COLO668 (cell line): Measurements from ENCODE around the gene IQGAP2.

Experiments used
- DNase-seq: peaks from one replicate; lab custom pipeline; 2025; ENCODE audit not compliant: unreplicated experiment; lab: John Stamatoyannopoulos, UW

The IQGAP2 gene

DNA sequence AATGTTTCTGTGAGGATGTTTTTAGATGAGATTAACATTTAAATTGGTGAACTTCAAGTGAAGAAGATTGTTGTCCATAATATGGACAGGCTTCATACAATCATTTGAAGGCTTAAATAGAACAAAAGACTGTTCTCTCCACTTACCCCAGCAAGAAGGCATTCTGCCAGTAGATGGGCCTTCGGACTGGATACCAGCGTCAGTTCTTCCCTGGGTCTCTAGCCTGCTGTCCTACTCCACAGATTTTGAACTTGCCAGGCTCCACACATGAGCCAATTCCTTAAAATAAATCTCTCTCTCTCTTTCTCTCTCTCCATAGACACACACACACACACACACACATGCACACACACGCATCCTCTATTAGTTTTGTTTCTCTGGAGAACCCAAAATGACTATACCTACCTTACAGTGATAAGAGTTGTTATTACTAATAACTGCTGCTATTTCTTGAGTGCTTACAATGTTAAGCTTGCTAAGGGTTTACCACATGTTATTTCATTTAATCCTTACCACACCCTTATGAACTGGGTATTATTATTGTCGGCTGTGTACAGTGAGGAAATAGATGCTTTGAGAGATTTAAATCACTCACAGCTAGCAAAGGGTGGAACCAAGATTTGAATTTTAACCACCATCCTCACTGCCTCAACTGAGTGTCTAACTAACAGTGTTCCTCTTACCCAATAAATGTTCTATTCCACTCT, 19.8 kb upstream of the IQGAP2 start:
- no peak for DNase-seq

DNA sequence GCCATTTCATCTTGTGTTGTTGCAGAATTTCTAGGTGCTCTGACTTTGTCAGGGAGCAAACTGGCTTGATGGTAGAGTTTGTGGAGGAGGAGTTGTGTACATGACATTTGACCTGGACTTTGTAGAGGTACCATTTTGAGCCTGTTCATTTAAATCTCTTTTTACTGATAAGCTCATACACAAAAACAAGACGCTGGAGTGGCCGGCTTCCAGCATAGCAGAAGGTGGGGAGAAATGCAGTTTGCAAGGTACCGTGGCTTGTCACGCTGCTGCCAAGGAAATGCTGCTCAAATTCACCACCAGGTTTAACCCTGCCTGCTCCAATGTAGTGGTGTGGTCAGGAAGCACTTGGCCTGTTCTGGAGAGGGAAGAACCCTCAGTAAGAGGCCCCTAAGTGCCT, 18.9 kb upstream of the IQGAP2 start:
- no peak for DNase-seq

DNA sequence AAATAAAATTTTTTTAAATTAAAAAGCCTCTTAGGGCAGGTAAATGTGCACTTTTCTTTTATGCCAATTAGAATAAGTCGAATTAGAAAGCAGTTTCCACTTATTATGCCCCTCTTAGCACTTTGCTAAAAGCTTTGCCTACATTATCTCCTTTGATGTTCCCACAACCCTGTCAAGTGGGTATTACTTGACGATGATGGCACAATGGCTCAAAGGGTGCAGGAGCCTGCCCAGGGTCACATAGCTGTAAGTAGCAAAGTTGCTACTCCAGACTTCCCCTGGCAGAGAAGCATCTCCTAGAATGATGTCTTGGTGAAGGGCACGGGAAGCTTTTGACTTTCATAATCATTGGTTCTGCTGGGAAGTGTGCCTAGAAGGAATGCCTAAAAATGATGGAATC, 18.4 kb upstream of the IQGAP2 start:
- no peak for DNase-seq

DNA sequence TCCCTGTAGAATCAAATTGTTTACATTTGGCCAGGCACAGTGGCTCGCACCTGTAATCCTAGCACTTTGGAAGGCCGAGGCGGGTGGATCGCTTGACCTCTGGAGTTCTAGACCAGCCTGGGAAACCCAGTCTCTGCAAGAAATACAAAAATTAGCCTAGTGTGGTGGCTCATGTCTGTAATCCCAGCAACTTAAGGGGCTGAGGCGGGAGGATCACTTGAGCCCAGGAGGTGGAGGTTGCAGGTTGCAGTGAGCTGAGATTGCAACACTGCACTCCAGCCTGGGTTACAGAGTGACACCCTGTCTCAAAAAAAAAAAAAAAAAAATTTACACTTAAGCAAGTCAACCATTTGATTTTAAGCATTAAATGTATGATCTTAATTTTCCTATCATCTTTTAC, 17.5 kb upstream of the IQGAP2 start:
- DNase-seq, result no peak

DNA sequence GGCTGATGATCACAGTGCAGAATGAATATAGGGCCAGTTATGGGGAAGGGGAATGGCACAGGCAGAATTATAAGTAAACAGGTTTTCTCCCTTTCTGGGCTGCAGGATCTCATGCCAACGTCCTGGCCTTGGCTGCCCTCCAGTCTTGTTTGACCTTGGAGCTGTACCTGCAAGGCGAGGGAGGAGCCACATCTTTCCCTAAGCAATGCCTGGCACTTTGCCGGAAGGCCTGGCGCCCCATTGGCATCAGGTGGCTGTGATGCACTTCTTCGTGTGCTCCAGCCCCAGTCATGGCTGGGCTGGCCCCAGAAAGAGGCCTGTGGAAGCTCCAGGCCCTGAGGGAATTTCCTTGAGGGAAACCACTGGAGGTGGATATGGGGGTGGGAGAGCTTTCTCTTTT, 16.7 kb upstream of the IQGAP2 start:
- no peak for DNase-seq

DNA sequence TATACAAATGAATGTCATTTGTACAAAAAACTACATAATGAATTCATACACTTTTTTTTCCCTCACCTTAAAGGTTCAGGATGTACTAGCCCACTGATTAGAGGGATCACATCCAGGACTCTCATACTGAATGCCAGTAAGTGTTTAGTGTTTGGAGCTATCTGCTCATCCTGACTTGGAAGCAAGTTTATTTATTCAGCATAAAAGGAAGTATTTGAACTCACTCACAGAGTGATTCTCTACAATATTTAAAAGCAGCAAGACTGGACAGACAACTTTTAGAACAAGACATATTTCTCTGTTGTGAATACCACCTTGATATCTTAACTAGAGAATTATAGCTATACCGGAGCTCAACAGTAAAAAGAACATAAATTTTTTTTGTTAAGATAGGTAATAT, 14.8 kb upstream of the IQGAP2 start:
- no peak for DNase-seq

DNA sequence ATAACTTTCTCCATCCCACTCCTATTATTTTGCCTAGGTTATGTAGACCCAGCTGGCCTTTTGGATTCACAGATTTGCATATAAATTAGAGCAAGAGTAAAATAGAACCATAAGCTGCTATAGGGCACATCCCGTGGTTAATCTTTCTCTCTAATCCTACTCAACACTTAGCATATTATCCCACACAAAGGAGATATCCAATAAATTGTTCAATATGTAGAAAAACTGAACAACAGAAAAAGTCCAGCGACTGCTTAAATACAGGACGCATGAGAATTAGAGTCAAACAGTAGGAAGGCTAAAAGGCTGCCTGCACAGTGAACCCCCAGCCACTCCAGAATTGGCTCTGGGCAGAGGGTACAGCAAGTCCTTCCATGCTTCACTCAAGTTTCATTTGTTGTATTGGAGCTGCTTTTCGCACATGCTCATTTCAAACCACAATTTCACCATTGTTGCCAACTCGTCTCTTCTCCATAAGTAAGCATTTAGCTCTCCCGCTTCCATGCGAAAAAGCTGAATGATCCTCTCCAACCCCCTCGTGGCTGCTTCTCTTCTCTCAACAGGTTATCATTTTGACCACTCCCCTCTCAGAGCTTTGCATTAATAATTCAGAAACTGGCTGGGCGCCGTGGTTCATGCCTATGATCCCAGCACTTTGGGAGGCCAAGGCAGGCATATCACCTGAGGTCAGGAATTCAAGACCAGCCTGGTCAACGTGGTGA, 14.1 kb upstream of the IQGAP2 start:
- DNase-seq, result no peak

DNA sequence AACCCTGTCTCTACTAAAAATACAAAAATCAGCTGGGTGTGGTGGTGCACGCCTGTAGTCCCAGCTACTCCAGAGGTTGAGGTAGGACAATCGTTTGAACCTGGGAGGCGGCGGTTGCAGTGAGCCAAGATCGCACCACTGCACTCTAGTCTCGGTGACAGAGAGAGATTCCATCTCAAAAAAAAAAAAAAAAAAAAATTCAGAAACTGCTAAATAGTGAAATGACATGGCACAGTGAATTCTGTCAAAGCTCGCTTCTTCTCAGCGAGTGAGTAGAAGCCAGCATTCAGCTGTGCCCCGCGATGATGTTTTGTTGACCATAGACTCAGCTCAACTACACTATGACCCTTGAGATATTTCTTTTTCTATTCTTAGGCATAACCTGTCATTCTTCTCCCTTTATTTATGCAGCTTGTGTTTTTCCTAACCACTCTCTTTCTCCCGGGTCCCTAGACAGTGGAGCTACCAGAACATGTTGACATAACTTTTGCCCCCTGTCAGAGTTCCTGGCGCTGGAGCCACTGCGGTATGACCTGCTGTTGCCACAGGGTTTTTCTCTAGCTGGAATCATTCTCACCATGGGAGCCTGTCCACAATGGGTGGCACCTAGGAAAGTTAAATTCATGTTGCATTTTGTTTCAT, 13.5 kb upstream of the IQGAP2 start:
- no peak for DNase-seq

DNA sequence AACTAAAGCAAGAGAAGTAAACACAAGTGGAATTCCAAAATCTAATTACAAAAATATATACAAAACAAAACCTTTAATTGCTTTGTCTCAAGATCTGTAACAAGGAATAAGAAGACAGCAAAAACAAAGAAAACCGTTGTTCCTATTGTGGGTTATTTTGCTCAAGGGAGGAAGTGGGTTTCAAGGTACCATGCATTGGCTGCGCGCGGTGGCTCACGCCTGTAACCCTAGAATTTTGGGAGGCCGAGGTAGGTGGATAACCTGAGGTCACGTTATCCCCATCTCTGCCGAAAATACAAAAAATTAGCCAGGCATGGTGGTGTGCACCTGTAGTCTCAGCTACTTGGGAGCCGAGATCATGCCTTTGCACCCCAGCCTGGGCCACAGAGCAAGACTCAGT, 12.1 kb upstream of the IQGAP2 start:
- no peak for DNase-seq

DNA sequence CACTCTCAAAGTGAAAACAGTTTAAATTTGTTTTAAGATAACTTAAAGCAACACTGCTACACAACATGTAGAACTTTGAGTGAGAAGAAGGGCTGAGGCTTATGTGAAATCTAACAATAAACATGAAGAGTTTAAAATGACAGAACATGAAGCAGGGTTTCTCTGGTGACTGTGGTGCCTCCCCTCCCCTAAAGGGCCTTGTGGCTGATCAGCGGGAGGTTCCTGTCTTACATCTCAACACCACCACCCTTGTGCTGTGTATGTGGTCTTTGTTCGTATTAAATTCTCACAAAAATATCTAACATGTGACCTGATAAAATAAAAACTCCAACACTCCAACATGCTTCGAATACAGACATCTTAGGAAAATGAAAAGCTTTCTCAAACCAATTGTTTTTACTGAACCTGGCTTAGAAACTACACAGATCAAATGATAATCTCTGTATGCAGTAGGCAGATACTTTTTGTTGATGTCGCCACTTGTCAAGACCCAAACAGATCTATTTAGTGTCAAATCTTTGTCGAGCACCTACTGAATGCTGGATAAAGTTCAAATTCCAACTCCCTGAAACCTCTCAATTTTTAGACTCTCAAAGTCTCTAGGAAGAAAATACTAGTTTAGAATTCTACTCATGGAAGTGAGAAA, 9.9 kb upstream of the IQGAP2 start:
- DNase-seq, result no peak

DNA sequence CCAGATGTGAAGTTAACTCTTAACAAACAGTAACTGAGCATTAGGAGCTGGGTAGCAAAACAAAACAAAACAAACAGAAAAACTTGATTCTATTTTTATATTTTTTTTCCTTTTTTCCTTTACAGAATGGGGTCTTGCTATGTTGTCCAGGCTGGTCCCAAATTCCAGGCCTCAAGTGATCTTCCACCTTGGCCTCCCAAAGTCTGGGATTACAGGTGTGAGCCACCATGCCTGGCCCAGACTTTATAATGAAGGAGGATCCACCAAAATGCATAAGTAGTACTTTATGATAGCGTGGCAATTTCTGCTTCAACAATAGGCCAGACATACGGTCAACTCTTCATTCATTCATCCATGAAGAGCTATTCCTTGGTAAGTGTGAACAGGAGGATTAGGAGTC, 5.9 kb upstream of the IQGAP2 start:
- DNase-seq, result no peak

DNA sequence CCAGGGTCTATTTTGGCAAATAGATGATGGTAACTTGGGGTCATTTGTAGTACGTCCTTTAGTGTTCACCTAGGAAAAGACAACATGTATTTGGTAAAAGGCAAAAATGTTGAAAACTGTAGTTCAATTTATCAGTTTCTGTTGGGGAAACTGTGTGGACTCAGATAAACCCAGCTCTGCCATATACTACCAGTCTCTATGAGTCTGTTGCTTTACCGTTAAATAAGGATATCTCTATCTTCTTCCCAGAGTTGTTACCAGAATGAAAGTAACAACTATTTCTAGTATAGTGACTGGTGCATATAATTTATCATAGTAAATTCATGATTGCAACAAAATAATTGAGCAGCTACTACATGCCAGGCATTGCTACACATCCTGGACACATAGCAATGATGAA, 3.8 kb upstream of the IQGAP2 start:
- no peak for DNase-seq

DNA sequence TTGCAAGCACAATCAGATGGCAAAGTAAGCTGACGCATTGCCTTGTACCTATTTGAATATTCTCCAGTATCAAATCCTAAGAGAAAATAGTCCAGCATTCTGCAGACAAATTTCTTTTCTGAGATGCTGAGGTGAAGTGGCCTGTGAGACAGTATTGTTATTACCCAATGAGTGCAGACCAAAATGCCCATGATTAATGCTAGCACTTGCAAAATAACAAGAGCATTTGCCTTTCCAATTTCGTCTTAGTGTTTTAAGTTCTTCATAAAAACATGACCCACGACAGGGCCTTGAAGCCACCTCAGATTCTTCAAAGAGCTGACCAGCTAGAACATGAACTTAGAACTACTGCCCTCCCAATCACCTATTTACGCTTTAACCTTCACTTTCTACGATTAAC, 2.6 kb upstream of the IQGAP2 start:
- DNase-seq, result no peak

DNA sequence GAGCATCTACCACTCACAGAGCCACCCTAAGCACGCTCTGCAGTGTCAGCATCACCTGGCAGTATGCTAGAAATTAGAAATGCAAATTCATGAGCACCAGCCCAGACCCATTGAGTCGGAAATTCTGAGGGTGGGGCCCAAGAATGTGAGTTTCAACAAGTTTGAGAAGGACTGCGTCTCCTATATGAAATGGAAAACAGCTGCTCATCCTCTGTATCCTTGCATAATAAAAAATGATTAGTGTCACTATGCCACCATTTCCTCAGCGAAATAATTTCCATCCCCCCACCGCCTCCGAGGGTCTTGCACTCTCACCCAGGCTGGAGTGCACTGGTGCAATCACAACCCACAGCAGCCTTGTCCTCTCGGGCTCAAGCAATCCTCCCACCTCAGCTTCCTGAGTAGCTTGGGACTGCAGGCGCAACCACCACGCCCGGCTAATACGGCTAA, 1.3 kb upstream of the IQGAP2 start:
- no peak for DNase-seq

DNA sequence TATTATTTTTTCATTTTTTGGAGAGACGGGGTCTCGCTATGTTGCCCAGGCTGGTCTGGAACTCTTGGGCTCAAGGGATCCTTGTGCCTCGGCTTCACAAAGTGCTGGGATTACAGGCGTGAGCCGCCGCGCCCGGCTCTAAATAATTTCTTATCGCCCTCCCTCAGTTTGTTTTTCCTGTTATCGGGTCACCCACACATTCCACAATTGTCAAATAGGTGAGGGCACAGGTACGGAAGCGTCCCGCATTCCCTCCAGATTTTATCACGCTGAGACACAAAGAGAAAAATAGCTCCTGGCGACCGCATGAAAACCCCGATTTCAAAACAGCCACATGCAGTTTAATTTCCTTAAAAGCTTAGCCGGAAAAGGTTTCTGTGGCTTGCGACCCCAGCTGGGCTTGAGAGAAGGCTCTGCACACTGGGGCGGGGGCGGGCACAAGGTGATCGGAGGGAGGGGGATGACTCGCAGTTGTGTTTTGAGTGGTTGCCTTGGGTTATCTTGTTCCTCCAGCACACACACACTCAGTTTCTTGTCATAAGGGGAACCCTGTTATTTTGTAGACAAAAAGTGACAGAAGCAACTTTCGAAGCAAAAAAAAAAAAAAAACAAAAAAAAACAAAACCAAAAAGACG, 717 bp upstream of the IQGAP2 start:
- no peak for DNase-seq

DNA sequence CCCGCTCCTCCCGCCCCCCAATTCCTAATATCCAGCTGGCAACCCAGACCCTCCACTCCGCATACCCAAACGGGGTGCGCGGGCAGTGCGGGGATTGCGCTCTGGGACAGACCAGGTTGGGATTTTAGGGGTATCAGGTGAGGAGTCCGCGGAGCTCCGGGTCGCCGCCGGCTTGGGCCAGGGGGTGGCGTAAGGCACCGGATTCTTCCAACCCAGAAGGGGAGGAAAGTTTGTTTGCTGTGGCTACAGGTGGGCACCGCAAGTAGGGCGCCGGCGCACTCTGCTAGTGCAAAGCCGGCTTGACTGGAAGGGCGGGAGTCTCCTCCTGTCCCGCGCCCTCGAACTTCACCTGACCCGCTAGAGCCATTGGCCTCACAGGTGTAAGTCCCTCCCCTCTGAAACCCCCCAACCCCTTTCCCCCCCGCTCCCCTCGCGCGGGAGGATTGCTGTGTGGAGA, 709 bp downstream of the IQGAP2 start:
- DNase-seq, result peak; percentile 0

DNA sequence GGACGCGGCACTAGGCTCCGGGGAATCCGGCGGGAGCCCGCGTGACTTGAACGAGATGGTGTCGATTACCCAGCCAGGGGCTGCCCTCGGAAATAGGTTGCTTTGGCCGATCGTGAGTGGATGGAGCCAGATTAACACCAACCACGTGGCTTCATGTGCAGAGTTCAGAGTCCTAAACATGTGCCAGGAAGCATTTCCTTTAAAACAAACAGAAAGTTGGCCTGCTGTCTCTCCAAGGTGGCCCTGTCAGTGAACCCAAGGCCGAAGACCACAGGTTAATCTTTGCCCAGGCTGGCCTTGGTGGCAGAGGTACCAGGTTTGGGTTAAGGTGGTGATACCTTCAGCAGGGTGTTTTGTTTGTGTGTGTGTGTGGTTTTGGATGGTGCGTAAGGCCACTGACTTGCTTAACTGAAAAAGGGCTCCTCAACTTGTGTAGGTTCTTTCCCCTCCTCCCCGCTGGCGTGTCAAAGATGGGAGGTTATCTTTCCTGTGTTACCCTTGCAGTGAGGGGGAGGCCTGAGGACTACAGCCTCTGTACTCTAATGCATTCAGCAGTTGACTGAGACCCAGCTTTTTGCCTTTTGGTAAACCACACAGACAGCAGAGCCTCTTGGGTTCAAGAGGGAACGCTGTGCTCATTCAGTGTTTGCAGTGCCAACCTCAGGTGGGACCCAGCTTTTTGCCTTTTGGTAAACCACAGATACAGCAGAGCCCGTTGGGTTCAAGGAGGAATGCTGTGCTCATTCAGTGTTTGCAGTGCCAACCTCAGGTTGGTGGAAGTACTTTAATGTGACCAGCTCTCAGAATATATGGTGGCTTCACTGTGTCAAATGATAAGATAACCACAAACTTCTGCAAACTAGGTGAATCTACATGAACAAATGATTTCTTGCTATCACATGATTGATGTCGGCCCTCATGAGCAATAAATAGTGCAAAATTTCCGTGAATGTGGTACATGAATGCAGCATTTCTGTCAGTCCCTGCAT, 1.4 kb downstream of the IQGAP2 start:
- no peak for DNase-seq

DNA sequence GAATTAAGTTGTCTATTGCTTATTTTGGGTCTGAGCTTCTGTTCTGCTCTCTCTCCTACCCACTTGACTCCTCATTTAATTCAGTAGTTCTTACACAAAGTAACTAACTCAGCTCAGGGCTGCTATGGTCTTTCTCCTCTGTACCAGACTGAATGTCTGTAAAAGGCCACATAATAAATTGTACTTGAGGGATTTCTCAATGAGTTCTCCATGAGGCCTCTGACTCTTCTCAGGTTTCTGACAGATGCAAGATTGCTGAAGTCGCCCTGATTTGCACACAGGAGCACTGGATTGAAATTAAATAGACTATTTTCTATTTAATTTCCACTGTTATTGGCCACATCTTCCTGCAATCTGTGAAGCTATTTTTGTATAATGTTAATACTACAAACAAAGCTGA, 2.9 kb downstream of the IQGAP2 start:
- DNase-seq, result no peak

DNA sequence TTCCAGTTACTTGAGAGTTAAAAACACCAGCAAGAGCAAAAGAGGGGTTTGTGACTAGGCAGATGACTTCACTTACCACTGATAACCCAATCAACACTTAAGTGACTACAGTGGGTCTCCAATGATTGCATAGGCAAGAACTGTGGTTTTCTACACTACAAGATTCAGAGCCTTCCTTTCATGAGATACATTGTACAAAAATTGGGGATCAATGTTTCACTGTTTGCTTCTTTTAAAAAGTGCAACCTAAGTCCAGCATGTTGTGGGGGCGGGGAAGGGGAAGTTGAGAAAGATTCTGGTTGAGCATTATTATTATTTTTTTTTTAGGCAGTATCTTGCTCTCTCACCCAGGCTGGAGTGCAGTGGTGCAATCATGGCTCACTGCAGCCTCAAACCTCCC, 3.6 kb downstream of the IQGAP2 start:
- no peak for DNase-seq

DNA sequence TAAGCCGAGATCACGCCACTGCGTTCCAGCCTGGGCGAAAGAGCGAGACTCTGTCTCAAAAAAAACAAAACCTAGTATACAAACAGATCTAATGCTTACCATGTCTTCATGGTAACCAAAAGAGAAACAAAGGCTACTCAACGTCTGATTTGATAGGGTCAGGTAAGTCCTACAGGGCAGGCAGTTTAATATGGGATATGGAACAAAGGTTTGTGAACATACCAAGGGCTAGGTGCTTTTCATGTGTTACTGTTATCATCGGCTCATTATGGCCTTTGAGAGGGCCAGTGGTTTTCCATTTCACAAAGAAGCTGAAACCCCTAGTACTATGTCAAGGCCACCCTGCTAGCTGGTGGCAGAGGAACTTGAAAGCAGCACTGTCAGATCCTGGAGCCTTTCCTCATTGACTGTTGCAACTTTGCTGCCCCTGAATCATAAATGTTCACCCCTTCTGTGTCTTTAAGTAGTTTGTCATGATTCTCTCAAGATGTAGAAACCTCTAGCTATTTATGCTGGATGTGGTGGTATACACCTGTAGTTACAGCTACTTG, 5.1 kb downstream of the IQGAP2 start:
- no peak for DNase-seq
